Left lobe of liver (tissue), 2 donors: ENCODE results near the gene SGMS1. TPM values are rescaled to one million over a fixed set of nuclear protein-coding genes. Genes with fewer than 3 reads are reported as not detected.
A peak's percentile ranks its signal among the peaks of the same experiment; 100 is the strongest.

Experiments
- ATAC-seq: fragments of 200-7000 bp; cut with Tn5 transposase; one replicate; pipeline ENCODE4 v1.9.1; 2020; ENCODE audit warnings: mild to moderate bottlenecking, moderate library complexity
- DNase-seq: peaks from one replicate; pipeline ENCODE4 v3.0.0-alpha.2; 2020; ENCODE audit warnings: low spot score
- total RNA-seq: library from RNA; stranded (reverse); gene quantifications from one replicate; pipeline ENCODE4 v1.2.1, GENCODE V29; 2021
- donor health status: DM: no; HTN: no; CAD: no; lungs with moderate emphysema.
- donor health status: DM: no; HTN: yes; CAD: no.

The SGMS1 gene
- total RNA-seq, 1 donor from 2014 or later, result 17.4 TPM

DNA sequence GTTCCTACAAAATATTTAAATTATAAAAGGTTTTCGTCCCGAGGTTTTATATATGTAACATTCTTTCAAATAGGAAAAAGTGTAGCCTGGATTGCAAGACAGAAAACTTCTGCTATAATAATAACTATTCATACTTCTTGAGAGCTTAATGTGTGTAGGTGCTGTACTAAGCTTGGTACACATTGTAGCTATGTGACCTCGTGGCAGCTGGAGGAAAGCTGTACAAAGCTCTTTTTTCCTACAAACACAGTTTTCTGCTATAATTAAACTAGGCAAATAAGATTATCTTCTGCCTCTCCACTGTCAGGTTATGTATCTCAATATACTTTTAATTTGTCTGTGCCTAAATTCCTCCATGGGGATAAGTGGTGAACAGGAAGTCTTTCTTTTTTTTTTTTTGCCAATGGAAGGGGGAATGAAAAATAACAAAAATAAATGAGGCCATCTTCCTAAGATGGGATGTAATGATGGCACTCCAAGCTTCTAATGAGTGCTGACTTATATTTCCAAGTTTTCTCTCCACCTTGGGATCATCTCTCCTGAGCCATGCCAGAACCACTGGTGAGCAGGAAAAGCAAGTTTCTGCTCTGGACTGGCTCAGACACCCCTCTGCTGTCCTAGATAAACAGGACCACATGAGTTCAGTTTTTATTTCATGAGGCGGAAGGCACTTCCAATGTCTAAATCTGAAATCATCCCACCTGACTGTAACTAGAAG is 9.9 kb downstream of the SGMS1 start:
- ATAC-seq, result peak; percentile 9
- no peak for DNase-seq

DNA sequence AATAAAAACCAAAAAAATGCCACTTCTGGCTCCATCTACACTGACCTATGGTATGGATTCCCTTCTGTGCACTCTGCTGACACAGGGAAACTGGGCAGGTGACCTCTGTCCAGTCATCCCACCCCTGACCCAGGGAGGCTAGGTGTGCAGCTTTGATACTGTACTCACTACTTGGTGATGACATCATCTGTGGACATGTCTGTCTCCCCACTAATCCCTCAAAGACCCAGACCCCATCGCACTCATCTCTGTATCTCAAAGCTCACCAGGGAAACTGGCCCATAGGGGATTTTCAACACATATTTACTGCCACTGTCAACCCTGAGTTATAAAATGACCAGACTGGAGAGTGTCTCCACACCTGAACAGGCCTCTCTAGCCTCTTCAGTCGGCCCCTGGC is 10.6 kb downstream of the SGMS1 start:
- peak; percentile 49 for ATAC-seq
- no peak for DNase-seq

GRCh38 chr10:50610368-50610767 is 13.4 kb downstream of the SGMS1 start:
- no peak for DNase-seq
- ATAC-seq, result no peak

DNA sequence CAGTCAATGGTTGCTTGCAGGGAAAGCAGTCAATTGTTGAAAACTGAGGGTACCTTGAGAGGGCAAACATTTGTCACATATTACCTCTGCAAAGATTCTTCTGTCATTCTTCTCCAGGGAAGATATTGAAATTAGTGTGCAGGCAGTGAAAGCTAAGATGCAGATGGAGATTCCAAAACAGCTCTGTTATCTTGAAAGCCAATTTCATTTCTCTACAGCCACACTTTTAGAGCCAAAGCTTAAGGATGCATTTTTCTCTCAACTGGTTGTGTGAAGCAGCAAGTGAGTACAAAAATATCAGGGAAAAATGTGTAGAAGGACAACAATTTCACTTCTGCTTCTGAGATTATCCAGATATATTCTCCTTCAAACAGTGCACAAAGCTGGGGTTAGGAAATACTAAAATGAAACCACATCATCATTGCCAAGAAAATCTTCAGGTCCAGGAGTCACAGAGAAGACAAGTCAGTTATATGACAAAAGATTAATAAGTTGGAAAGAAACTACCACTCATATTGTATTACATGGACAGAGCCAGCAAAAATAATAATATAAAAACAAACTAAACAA is 16.3 kb downstream of the SGMS1 start:
- DNase-seq (no peak), ATAC-seq (peak; percentile 47)

GRCh38 chr10:50605951-50606270 is 17.8 kb downstream of the SGMS1 start:
- no peak for DNase-seq
- ATAC-seq, result no peak

DNA sequence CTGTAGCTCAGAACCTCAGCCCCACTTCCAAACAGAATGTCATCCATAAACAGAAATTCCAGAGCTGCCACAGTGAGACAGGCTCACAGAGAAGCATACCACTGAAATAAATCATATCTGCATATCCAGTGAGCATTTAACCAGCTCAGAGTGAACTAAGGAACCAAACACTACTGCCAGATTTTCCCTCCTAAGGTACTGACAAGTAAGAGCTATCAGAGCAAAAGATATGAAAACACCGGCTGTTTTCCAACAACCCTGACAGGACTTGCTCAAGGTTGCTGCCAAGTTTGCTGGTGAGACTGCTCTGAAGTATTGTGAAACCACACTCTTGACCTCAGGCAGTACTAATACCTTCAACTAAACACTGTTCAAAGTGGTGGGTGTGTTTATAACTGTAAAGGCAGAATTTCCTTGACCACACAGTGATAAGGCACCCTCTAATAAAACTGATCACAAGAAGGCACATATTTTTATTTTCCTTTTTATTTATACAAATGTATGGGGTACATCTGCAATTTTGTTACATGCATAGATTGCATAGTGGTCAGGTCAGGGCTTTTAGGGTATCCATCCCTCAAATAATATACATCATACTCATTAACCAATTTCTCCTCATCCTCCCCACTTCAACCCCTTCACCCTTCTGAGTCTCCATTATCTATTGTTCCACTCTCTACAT is 18.3 kb downstream of the SGMS1 start:
- DNase-seq (peak; percentile 55), ATAC-seq (peak; percentile 84)

- no peak for DNase-seq
- no peak for ATAC-seq
These were observed 18.9 kb downstream of the SGMS1 start for GRCh38 chr10:50604809-50605208.

DNA sequence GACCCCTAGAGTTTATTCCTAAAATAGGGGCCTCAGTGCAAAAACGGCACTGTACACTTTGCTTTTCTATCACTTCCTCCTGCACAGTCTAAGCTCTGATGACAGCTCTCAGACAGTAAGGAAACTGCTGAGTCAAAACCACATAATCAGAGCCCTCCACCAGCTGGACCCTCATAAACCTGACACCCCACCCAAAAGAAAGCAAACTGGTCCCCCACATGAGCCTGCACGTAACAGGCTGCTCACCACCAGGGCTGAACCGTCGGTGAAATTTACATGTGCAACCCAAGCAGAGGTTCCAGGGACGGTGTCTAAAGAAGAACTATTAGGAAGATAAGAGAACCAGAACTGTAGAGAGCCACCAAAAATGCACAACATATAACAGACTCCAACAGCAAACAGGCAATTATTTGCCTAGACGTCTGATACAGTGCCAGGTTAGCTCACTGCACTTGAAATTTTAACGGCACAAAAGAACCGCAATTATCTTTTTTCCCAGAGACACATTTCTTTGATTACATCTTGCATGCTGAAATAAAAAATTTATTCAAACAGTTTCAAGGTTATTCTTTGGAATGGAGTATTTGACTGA is 19.6 kb downstream of the SGMS1 start:
- peak; percentile 24 for ATAC-seq
- no peak for DNase-seq

DNA sequence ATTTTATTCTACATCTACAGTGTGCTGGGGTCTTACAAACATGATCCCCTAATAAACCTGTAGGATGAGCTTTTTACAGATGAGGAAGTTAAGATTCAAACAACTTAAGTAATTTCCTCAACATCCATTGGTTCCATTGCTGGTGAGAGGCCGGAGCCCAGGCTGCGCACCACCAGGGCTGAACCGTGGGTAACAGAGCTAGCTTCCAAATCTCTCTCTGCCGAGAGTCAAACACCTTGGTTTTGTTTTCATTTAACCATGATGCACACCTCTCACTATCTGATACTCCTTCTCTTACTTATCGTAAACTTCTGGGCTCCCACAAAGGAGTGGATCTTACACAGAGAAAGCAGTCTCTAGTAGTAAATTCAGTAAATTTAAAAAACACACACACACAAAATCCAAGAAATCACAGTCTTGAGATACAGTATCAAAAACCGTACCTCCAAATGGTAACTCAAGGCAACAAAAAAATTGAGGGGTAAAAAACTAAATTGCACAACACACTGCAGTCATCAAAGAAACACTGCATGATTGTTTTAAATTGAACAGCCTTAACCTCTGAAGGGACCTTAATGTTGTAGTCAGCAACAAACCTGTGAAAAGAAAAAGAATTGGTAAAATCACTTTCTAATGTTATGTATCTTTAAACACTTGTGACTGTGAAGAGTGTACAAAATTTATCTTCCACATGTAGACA is 20.5 kb downstream of the SGMS1 start:
- ATAC-seq, result no peak
- no peak for DNase-seq

DNA sequence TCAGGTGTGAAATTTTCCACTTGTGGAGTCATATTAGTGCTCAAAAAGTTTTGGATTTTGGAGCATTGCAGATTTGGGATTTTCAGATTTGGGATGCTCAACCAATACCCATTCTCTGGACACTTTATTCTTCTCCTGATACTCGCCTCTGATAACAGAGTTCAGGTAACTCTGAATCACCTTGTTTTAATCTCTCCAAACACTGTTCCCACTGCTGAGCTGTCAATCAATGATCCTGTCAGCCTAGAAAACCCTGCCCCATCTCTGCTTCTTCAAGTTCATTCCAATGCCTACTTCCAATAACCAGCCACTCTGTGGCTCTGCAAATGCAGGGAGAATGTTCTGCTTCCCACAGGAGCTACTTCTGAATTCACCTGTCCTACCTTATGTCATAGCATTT is 21.8 kb downstream of the SGMS1 start:
- DNase-seq, result no peak

GRCh38 chr10:50600831-50601477 is 22.8 kb downstream of the SGMS1 start:
- DNase-seq, result no peak
- no peak for ATAC-seq

More for the DNA sequence above, 21.8 kb downstream of the SGMS1 start:
- ATAC-seq, result no peak

- ATAC-seq, result no peak
- no peak for DNase-seq
These were observed 23.5 kb downstream of the SGMS1 start for GRCh38 chr10:50600286-50600685.

GRCh38 chr10:50596897-50597296 is 26.9 kb downstream of the SGMS1 start:
- DNase-seq, result no peak
- ATAC-seq, result no peak

DNA sequence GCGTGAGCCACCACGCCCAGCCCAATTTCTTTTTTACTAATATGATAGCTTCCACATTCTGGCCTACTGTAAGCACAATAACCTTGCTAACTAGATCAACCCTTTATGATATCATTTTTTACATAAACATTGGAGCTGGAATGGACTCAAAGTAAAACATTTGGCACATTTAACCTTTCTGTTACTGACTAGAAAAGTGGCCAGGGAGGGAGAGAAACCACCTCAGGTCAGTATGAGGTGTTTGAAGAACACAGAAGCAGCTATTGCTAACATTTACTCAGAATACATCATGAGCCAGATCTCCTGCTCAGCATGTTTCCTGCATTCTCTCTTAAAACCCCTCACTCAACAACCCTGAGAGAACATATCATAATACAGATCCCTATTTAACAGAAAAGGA is 27.3 kb downstream of the SGMS1 start:
- DNase-seq (no peak), ATAC-seq (no peak)

GRCh38 chr10:50595785-50596184 is 28.0 kb downstream of the SGMS1 start:
- ATAC-seq (no peak), DNase-seq (no peak)

DNA sequence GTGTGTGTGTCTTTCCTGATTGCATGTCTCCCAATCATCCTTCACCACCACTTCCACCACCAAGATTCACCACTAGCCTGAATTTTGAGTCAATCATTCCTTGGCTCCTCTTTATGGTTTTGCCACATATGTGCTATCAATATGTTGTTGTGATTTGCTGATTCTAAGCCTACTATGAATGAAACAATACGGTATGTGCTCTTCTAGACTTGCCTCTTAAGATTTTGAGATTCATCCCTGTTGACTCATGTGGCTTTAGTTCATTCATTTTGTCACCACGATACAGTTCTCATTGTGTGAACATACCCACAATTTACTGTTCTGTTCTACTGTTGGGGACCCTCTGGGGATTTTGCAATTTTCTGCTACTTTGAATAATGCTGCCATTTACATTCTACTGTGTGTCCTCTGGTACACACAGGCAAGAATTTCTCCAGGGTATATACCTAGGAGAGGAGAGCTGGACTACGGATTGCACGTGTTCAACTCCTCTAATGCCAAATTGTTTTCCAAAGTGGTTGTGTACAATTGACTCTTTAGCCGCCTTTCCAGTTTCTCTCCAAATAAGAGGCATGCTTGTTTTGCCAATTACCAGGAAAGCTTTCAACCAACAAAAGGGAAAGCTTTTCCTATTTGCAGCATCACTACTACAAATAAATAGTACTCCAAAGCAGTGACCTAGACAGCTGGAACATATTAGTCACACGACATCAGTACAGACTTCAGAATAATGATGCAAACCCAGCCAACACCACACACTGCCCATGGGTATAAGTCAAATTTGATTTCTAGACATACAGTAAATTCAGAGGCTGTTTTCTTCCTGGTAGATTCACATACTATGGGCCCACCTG is 30.0 kb downstream of the SGMS1 start:
- ATAC-seq, result peak; percentile 37
- no peak for DNase-seq

DNA sequence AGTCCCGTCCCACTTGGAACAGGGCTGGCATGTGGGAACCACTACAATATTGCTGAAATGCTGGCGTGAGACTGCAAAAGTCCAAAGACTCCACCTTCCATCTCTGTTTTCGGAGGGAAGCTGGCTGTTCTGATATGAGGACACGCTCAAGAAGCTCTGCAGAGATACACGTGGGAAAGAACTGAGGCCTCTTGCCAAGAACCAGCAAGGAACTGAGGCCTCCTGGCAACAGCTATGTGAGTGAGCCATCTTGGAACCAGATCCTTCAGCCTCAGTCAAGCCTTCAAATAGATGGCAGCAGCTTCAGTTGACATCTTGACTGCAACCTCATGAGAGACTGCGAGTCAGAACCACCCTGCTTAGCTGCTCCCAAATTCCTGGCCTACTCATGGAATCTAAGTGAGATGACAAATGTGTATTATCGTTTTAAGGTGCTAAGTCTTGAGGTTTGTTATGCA is 30.8 kb downstream of the SGMS1 start:
- no peak for ATAC-seq
- no peak for DNase-seq

DNA sequence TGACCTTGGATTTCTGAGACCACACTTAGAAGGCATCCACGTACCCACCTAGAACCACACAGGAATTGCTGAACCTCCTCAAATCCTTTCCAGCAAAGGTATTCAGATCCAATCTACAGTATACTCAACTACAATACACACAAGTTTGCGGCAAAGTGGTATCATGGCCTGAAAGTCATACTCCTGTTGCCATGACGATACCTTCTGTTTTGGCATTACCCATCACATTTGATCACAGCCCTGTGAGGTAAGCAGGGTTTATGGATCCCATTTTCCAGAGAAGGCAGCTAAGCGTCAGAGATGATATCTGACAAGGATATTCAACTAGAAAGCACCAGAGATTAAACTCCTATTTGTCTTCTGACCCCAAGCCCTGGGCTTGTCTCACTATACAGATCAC is 32.8 kb downstream of the SGMS1 start:
- DNase-seq (no peak), ATAC-seq (no peak)

DNA sequence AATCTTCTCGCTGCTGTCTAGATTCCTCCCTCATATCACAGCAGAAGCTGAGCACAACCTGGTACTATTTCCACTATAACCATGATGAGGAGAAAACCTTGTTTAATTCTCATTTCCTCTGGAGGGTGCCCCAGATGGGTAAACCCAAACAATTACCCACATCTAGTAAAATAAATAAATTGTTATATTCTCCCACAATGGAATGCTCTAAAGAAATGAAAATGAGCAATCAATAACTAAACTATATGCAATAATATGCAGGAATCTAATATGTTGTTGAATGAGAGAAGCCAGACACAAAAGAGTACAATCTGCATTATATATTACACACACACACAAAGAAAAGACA is 37.0 kb downstream of the SGMS1 start:
- ATAC-seq (no peak), DNase-seq (no peak)
